H4 (cell line): ENCODE measurements around the gene TLK2. TPM values are rescaled to one million over a fixed set of nuclear protein-coding genes. Genes with fewer than 3 reads are reported as not detected.
A peak's percentile ranks its signal among the peaks of the same experiment; 100 is the strongest.

Experiments
- DNase-seq: peaks from one replicate; pipeline ENCODE4 v3.0.0-alpha.2; 2015; ENCODE audit warnings: low spot score
- total RNA-seq: library from RNA; depleted of rRNA; stranded (reverse); fragments of >200 nt; shearing (Covaris generic); gene quantifications from 2 replicates; pipeline ENCODE4 v1.2.3, GENCODE V29; 2014; rRNA removed

Gene TLK2
- total RNA-seq, 1 experiment from 2014 or later: 33.4 TPM

DNA sequence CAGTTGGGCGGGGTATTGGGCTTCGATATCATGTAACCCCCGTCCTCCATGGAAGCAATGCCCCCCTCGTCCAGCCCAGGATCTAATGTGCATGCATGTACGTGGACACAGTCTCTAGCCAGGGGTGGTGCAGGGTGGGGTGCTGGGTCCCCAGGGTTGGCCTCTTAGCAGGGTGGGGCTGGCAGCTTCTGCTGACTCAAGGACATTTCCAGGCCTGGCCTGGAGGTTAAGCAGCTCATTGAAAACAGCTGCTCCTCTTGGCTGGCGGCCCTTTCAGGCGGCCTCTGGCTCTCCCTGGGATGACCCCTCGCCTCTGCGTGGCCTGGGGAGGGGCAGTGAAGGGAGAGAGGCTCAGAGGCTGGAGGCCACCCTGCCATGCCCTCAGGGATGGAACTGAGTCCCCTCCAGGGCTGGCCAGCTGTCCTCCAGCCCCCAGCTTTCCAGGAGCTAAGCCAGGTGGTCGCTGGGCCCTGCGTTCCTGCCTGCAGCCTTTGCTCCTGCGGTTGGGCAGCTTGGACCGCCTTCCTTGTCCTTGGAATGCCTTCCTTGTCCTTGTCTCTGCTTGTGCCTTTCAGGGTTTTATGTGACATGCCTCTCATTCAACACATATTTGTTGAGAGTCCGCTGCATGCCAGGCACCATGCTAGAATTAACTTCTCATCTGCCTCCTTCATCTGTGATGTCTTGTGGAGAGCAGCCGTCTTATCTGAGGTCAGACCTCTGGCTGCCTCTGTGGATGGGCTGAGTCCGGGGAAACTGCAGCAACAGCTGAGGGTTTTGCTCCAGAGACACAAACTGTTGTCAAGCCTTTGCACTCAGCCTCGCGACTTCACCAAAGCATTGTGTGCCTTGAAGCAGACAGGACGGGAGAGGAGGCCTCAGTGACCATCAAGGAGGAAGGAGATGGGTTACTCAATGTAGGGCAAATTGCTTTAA lies 175.5 kb downstream of the TLK2 start:
- peak; percentile 4 for DNase-seq

DNA sequence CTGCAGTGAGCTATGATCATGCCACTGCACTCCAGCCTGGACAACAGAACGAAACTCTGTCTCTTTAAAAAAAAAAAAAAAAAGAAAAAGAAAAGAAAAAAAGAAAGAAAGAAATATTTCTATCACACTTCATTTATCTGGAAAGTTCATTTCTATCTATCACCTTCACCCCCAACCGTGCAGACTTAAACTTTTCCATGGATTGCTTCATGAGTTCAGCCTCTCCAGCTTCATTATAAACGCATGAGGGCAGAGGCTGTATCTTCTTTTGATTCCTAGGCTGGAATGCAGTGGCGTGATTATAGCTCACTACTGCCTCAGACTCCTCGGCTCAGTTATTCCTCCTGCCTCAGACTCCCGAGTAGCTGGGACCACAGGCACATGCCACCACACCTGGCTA lies 177.0 kb downstream of the TLK2 start:
- DNase-seq: no peak

DNA sequence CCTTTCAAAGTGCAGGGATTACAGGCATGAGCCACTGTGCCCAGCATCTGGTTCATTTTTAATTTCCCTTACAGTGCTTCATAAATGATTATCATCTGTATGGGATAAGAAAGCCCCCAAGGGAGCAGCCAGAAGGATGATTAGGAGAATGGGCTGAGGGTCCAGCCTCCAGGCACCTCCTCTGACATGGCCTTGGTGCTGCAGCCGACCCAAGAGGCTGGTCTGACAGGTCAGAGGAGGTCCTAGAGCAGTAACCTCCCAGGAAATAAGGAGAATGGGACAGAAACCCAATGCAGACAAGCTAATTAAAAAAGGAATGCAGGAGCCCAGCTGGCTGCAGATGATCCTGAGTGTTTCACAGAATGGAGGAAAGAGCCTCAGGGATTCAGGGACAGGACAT lies 177.8 kb downstream of the TLK2 start:
- DNase-seq: no peak

DNA sequence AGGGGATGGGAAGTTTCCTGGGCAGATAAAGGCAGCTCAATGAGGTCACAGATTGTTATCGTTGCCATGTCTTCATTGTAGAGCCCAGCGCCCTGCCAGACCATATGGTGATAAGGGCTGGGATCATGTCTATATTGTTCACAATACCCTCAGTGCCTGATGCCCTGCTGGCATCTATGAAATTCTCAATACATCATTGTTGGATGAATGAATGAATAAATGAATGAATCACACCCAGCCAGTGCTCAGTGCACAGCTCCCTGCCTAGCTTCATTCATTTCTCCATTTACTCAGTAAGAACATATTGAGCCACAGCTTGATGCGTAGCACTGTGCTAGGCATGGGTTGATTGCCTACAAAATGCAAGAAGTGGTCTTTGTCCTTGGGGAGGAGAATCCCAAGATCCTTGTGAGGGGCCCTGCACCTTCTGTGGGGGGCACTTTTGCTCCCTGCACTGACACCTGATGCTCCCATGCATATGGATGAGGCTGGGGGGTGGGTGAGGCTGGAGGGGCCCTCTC lies 178.6 kb downstream of the TLK2 start:
- DNase-seq: no peak

DNA sequence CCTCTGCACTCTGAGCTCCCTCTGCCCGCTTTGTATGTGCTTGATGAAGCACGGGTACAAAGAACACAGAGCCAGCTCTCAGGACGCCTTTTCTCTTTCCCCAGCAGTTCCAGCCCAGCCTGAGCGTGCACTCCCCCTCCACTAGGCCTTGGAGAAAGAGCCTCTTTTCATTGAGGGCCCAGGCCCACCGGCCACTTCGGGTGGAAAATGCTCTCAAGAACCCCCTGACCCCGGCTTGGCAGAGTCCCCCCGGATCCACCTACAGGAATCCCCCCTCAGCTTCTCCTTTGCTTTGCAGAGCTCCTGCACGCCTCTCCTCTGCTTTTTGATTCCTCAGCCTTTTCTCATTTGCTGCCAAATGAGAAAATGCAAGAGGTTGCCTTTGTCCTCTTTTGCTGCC lies 179.1 kb downstream of the TLK2 start:
- DNase-seq: no peak

DNA sequence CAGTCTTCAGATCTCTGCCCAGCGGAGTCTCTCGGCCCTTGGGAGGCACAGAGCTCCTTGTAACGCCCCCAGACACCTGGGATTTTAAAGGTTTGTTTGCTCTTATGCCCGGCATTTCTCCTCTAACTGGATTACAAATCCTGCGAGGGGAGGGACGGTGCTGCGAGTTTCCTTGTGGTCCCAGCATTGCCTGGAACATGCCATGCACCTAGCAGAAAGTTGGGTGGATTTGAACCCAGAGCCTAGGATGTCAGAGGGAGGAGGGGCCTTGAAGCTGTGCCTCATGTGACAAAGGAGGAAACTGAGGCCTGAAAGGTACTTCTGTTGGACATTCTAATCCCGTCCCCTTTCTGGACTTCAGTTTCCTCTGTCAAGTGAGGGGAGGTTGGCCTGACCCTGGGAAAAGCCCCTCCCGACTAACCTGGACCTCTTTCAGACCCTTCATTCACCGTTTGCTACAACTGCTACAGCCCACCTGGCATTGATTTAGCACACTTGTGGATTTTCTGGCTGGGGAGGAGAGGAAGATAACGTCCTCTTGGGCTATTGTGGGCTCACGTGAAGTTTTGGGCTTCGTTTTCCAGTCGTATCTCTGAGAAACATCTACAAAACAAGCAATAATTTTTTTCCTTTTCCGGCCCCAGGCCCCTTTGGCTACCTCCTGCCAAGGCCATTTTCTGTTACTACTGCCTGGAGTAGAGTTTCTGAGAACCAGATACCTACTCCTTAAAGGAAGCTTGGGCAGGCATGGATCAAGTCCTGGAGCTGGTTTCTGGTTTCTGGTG lies 179.7 kb downstream of the TLK2 start:
- DNase-seq: no peak

DNA sequence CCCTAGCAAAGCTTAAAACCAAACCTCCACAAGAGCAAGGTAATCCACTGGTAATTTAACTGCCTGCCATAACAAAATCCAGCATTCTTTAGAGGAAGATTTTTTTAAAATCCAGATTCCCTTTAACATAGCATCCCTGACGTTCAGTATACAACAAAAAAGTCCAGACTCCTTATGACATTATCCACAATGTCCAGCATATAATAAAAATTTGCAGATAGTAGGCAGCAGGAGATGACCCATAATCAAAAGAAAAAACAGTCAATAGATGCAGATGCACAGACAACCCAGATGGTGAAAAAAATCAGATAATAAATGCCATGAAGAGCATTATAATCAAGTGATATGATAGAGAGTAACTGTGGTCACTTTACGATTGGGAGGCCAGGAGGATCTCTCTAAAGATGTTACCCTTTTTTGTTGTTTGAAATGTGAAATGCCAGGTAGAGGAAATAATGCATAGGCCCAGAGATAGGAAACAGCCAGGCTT lies 182.0 kb downstream of the TLK2 start:
- no peak for DNase-seq

DNA sequence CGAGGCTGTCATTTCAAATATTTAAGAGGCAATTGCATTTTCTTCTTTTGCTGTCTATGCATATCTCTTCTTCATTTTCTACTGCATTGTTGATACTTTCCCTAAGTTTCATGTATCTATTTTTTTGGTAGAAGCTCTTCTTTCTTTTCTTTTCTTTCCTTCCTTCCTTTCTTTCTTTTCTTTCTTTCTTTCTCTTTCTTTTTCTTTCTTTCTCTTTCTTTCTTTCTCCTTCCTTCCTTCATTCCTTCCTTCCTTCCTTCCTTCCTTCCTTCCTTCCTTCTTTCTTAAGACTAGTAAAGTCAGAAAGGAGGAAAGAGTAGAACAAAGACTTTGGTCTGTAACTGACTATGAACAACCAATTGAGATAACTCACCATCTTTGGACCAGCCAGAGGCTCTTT lies 182.7 kb downstream of the TLK2 start:
- DNase-seq: no peak

DNA sequence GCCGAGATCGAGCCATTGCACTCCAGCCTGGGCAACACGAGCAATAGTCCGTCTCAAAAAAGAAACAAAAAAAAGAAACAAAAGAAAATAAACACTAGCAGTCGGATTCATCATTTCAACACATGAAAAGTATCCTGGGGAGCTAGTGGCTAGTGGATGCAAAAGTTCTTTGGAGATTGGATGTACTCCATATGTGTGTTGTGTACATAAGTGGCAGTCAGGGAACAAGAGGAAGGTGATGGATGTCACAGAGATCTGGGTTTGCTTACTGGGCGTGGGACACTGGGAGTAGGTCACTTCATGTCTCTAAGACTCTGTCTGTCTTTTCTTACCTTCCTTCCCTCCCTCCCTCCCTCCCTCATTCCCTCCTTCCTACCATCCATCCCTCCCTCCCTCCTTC lies 184.2 kb downstream of the TLK2 start:
- no peak for DNase-seq

Other genes with a start within 250 kb of the TLK2 start
- gene EFCAB3, start 98.3 kb upstream of the TLK2 start, total RNA-seq: not detected in 2 replicates
- 19.8 and 28.3 TPM in 2 replicates for gene METTL2A, start 54.9 kb upstream of the TLK2 start, total RNA-seq
- gene MRC2, start 148.8 kb downstream of the TLK2 start, total RNA-seq: 73.3 and 79.9 TPM in 2 replicates